ENCODE measurements around the gene SLC39A2.
A peak's percentile ranks its signal among the peaks of the same experiment; 100 is the strongest.

DNA sequence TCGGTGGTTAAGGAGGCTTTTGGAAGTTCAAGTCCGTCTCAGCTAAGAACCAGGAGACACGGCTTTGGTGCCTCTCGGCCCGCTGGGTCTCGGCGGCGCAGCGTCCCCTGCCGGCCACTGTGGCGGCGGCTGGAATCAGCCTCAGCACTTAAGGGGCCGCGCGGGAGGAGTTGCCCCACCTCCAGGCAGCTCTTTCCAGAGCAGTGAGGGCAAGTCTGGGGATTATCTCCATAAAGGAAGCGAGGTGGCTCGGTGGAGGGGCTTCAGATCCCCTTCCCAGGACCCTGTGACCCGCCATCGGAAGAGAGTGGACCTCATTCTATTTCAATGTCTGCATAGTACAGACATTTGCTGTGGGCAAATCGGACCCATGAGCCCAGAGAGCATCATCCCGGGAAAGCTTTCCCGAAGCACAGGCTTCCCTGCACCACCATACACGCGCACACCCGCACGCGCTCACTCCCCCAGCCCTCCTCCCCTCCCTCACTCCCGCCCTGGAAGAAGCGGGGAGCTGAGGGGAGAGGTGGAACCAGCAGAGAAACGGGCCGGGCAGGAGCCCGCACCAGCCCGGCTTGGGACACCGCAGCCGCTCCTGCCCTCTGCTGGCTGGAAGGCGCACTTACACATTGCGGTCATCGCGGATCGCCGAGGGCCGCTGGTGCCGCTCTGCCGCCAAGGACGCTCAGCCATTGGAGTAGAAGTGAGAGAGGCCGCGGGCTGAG lies 27.9 kb upstream of the SLC39A2 start:
- TF ChIP-seq, protein P1, sequence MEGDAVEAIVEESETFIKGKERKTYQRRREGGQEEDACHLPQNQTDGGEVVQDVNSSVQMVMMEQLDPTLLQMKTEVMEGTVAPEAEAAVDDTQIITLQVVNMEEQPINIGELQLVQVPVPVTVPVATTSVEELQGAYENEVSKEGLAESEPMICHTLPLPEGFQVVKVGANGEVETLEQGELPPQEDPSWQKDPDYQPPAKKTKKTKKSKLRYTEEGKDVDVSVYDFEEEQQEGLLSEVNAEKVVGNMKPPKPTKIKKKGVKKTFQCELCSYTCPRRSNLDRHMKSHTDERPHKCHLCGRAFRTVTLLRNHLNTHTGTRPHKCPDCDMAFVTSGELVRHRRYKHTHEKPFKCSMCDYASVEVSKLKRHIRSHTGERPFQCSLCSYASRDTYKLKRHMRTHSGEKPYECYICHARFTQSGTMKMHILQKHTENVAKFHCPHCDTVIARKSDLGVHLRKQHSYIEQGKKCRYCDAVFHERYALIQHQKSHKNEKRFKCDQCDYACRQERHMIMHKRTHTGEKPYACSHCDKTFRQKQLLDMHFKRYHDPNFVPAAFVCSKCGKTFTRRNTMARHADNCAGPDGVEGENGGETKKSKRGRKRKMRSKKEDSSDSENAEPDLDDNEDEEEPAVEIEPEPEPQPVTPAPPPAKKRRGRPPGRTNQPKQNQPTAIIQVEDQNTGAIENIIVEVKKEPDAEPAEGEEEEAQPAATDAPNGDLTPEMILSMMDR (IDR thresholded peaks at IDR 0.05) = peak; percentile 84 to 96 (median 85)
- peak in 1 of 2 donors; percentile 41 for TF ChIP-seq EP300 (IDR thresholded peaks at IDR 0.05)

Measured in tibial nerve (tissue), 4 donors.